Transverse colon (tissue), 4 donors: ENCODE data around the gene KRT13. TPM values are rescaled to one million over a fixed set of nuclear protein-coding genes. Genes with fewer than 3 reads are reported as not detected.

Experiments used
- DNase-seq: peaks from one replicate; pipeline ENCODE4 v3.0.0-alpha.2; 2019
- H3K27ac ChIP-seq, 4 donors: fragments of 200-600 bp; sonication (generic); 2 replicates each; pipeline ENCODE4 v1.5.1; 2016 to 2018; ENCODE audit warnings: inconsistent platforms in 4 of 4
- H3K27me3 ChIP-seq: fragments of 200-600 bp; sonication (generic); 2 replicates; pipeline ENCODE4 v1.5.1; 2017; ENCODE audit warnings: inconsistent platforms
- H3K36me3 ChIP-seq, 4 donors: fragments of 200-600 bp; sonication (generic); 2 replicates each; pipeline ENCODE4 v1.5.1; 2017 to 2019; ENCODE audit warnings: inconsistent platforms in 4 of 4
- H3K4me1 ChIP-seq, 4 donors: fragments of 200-600 bp; sonication (generic); 2 replicates each; pipeline ENCODE4 v1.5.1; 2017 to 2020; ENCODE audit warnings: inconsistent platforms in 4 of 4
- H3K4me3 ChIP-seq, 4 donors: fragments of 200-600 bp; sonication (generic); 1 replicate in 1 of 4; 2 replicates in 3 of 4; pipeline versions ENCODE4 v1.5.1 to v1.6.1; 2017 to 2019; ENCODE audit warnings: inconsistent platforms in 4 of 4
- H3K9me3 ChIP-seq, 2 donors: fragments of 200-600 bp; sonication (generic); 2 replicates each; pipeline ENCODE4 v1.5.1; 2017 to 2019; ENCODE audit warnings: inconsistent platforms in 2 of 2
- EP300 ChIP-seq: sonication (generic); formaldehyde crosslinking; IDR thresholded peaks from one replicate; pipeline ENCODE4 v1.6.1; 2017; ENCODE audit warnings: antibody characterized with exemption, low read depth
- POLR2A ChIP-seq: fragments of 450-650 bp; IDR thresholded peaks from one replicate; pipeline ENCODE4 v1.6.1; 2016; ENCODE audit warnings: antibody characterized with exemption, mild to moderate bottlenecking, moderate library complexity
- POLR2AphosphoS5 ChIP-seq, 3 donors: sonication (generic); formaldehyde crosslinking; IDR thresholded peaks; one replicate each; pipeline ENCODE4 v1.6.1; 2016; ENCODE audit warnings: antibody characterized with exemption in 3 of 3
- WGBS, 2 donors: methylation state at CpG; one replicate each; pipeline ENCODE4 v1.1.5; 2018; ENCODE audit warnings: low coverage in 1 of 2; 5-methylcytosine and 5-hydroxymethylcytosine counted together
- in situ Hi-C, 4 donors: fragments of 200-750 bp; cut with MboI; loops; one replicate each; pipeline versions ENCODE4 v1.15.0 to v1.15.1; 2017; ENCODE audit warnings: low sequenced_read_pairs in 3 of 4, low pct_ligation_motif_present in 1 of 4, low pct_unique_long_range_greater_than_20kb in 1 of 4
- intact Hi-C: fragments of 100-400 bp; cut with DNase I; formaldehyde crosslinking; loops from one replicate; pipeline ENCODE4 v1.15.1; 2023; ENCODE audit warnings: low total_unique reads
- total RNA-seq, 4 donors: library from RNA; depleted of rRNA; stranded (reverse); fragments of >200 nt; gene quantifications; one replicate each; pipeline ENCODE4 v1.1.0, GENCODE V29; 2016
- TF ChIP-seq, protein P1 (sequence below), 5 experiments: fragments of 200-600 bp in 3 of 5; fragments of 450-650 bp in 2 of 5; sonication (generic) in 3 of 5; IDR thresholded peaks; 1 replicate in 2 of 5; 2 replicates in 3 of 5; pipeline ENCODE4 v1.5.1; 2016 to 2017; ENCODE audit warnings: antibody characterized with exemption in 5 of 5, inconsistent platforms in 3 of 5, mild to moderate bottlenecking in 2 of 5, moderate library complexity in 1 of 5

KRT13 gene
- total RNA-seq, 4 donors from 2014 or later, result 0.27 TPM; not detected in 3

DNA sequence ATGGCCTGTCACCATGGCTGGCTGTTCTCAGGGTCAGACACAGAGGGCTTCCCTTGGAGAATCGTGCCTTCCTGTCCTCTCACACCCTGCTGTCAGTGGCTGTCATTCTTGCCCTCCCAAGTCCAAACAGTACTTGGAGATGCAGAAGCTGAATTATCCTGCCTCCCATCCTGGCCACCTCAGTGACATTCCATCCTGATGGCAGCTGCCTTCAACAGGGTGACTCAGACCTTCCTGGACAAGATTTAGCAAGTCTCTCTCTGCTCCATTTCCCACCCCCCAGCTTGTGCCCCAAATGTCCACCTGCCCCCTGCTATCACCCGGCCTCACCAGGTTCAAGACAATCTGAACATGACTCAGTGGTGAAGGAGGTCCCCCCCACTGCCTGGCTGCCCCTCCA lies 10.9 kb downstream of the KRT13 start:
- Histone ChIP-seq H3K9me3 (no peaks in the 10 kb centered on the region), H3K27ac (no peak overlapping the region), H3K27me3 (no peaks in the 10 kb centered on the region), H3K4me1 (peaks cover 0 to 30% (median 8%) of the 10 kb centered on the region in 4 donors), H3K4me3 (no peak overlapping the region), H3K36me3 (no peaks in the 10 kb centered on the region)
- intact Hi-C loops (no loop called here), in situ Hi-C loops (no loop called here)
- TF ChIP-seq, protein P1, sequence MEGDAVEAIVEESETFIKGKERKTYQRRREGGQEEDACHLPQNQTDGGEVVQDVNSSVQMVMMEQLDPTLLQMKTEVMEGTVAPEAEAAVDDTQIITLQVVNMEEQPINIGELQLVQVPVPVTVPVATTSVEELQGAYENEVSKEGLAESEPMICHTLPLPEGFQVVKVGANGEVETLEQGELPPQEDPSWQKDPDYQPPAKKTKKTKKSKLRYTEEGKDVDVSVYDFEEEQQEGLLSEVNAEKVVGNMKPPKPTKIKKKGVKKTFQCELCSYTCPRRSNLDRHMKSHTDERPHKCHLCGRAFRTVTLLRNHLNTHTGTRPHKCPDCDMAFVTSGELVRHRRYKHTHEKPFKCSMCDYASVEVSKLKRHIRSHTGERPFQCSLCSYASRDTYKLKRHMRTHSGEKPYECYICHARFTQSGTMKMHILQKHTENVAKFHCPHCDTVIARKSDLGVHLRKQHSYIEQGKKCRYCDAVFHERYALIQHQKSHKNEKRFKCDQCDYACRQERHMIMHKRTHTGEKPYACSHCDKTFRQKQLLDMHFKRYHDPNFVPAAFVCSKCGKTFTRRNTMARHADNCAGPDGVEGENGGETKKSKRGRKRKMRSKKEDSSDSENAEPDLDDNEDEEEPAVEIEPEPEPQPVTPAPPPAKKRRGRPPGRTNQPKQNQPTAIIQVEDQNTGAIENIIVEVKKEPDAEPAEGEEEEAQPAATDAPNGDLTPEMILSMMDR (IDR thresholded peaks at IDR 0.05), result no peak
- no peak for TF ChIP-seq POLR2A
- no peak for TF ChIP-seq POLR2AphosphoS5 (IDR thresholded peaks at IDR 0.05)
- no peak for TF ChIP-seq EP300
- DNase-seq, result no peak
- 82% methylated on average over 2 of the region's 2 CpGs; no CpG with 5 or more reads in 1 of the 2 donors for WGBS, 2 donors

DNA sequence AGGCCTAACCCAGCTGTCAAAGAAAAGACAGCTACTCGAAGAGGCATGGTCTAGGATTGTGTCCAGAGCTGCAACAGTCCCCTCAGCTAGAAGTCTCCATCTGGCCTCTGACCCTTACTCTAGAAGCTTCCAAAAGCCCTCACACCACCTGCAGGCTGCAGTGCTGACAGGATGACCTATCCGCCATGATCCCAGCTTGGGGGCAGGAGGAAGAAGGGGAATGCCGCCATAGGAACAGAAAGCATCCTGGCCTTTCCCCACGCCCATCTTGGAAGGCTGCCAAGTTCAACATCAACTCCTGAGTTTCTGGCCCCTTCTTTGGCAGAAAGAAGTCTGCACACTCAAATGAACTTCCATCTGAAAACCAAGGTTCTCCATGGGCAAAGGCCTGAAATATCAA lies 12.6 kb downstream of the KRT13 start:
- H3K4me3 ChIP-seq, result no peak overlapping the region
- in situ Hi-C loops (no loop called here), intact Hi-C loops (no loop called here)
- 49% methylated on average over 4 of the region's 4 CpGs; no CpG with 5 or more reads in 1 of the 2 donors for WGBS, 2 donors
- peaks cover 0 to 33% (median 9%) of the 10 kb centered on the region in 4 donors for H3K4me1 ChIP-seq
- no peaks in the 10 kb centered on the region for H3K27me3 ChIP-seq
- peak; percentile 32 for DNase-seq
- H3K36me3 ChIP-seq, result no peaks in the 10 kb centered on the region
- no peak for TF ChIP-seq EP300
- TF ChIP-seq POLR2A, result no peak
- no peak for TF ChIP-seq POLR2AphosphoS5 (IDR thresholded peaks at IDR 0.05)
- TF ChIP-seq, protein P1 (IDR thresholded peaks at IDR 0.05), result no peak
- no peaks in the 10 kb centered on the region for H3K9me3 ChIP-seq
- H3K27ac ChIP-seq, result peak overlapping the region in 1 of 4 donors; percentile 36

DNA sequence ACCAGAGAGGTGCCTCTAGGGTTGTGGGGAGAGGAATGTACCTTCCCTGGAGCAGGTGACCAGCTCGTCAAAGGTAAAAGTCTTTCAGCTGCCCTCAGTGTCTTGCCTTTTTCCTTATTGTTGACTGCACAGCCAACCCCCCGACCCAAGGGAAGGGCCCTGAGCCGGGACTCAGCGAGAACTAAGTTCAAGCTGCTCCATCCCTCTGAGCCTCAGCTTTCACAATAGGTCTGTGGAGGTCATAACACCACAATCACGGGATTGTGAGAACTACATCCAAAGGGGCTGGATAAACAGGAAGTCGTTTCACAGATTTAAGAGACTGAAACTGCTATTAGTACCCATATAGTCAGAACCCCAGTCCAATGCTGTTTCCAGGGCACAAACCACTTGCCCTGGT lies 13.1 kb downstream of the KRT13 start:
- 42% methylated on average over 6 of the region's 6 CpGs; no CpG with 5 or more reads in 1 of the 2 donors for WGBS, 2 donors
- H3K9me3 ChIP-seq, result no peaks in the 10 kb centered on the region
- no peak overlapping the region for H3K4me3 ChIP-seq
- no peaks in the 10 kb centered on the region for H3K36me3 ChIP-seq
- DNase-seq, result no peak
- no peaks in the 10 kb centered on the region for H3K27me3 ChIP-seq
- peak overlapping the region in 1 of 4 donors; percentile 36 for H3K27ac ChIP-seq
- in situ Hi-C loops (no loop called here), intact Hi-C loops (no loop called here)
- no peak for TF ChIP-seq EP300
- TF ChIP-seq, protein P1 (IDR thresholded peaks at IDR 0.05), result no peak
- TF ChIP-seq POLR2AphosphoS5 (IDR thresholded peaks at IDR 0.05), result no peak
- TF ChIP-seq POLR2A, result no peak
- peaks cover 0 to 33% (median 9%) of the 10 kb centered on the region in 4 donors for H3K4me1 ChIP-seq

- DNase-seq, result no peak
- no peak overlapping the region for H3K4me3 ChIP-seq
- intact Hi-C loops, result no loop called here
- TF ChIP-seq, protein P1 (IDR thresholded peaks at IDR 0.05), result no peak
- no peak for TF ChIP-seq POLR2AphosphoS5 (IDR thresholded peaks at IDR 0.05)
- no peak for TF ChIP-seq EP300
- no peak for TF ChIP-seq POLR2A
- peaks cover 0 to 33% (median 9%) of the 10 kb centered on the region in 4 donors for H3K4me1 ChIP-seq
- no peaks in the 10 kb centered on the region for H3K9me3 ChIP-seq
- in situ Hi-C loops, result no loop called here
- 88% methylated on average over 2 of the region's 2 CpGs; no CpG with 5 or more reads in 1 of the 2 donors for WGBS, 2 donors
- no peak overlapping the region for H3K27ac ChIP-seq
- no peaks in the 10 kb centered on the region for H3K27me3 ChIP-seq
- no peaks in the 10 kb centered on the region for H3K36me3 ChIP-seq
Observed at GRCh38 chr17:41491476-41491875, 13.9 kb downstream of the KRT13 start.
